NCI-H2107 treated with DMSO at 0.1 percent for 48 hours (cell line): ENCODE data around the gene TP53I11.

Experiments
- DNase-seq: peaks from one replicate; lab custom pipeline; 2025; ENCODE audit not compliant: unreplicated experiment; lab: John Stamatoyannopoulos, UW

Gene TP53I11

GRCh38 chr11:44941259-44942021, 9.2 kb downstream of the TP53I11 start:
- DNase-seq, result no peak

DNA sequence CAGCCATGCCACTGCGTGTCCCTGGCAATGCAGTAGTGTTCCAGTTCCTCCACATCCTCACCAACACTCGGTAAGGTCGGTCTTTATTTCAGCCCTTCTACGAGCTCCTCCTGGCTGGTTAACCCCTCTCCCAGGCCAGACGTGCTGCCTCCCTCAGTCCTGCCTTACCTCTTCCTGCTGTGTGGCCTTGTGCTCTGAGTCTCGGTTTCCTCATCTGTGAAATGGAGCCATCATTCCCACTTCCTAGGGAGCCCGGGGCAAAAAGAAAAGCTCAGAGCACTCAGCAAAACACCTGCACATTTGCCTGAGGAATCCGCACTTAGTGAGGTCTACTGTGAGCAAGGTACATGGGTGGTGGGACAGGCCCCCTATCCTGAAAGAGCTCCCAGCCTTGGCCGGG, 9.8 kb downstream of the TP53I11 start:
- no peak for DNase-seq

DNA sequence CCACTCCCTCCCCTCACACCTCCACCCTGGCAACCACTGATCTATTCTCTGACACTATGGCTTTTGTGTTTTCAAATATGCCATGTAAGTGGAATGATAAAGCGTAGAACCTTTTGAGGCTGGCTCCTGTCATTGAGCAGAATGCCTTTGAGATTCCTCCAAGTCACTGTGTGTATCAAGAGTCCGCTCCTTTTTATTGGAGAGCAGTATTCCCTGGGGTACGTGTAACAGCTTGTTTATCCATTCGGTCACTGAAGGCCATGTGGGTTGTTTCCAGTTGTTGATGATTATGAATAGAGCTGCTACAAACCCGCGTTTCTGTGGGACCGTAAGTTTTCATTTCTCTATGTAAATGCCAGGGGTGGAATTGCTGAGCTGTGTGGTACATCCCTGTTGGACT, 10.3 kb downstream of the TP53I11 start:
- DNase-seq, result no peak

- DNase-seq, result no peak
Observed at GRCh38 chr11:44939673-44940395, 10.8 kb downstream of the TP53I11 start.

- no peak for DNase-seq
Observed at GRCh38 chr11:44938066-44938691, 12.5 kb downstream of the TP53I11 start.

DNA sequence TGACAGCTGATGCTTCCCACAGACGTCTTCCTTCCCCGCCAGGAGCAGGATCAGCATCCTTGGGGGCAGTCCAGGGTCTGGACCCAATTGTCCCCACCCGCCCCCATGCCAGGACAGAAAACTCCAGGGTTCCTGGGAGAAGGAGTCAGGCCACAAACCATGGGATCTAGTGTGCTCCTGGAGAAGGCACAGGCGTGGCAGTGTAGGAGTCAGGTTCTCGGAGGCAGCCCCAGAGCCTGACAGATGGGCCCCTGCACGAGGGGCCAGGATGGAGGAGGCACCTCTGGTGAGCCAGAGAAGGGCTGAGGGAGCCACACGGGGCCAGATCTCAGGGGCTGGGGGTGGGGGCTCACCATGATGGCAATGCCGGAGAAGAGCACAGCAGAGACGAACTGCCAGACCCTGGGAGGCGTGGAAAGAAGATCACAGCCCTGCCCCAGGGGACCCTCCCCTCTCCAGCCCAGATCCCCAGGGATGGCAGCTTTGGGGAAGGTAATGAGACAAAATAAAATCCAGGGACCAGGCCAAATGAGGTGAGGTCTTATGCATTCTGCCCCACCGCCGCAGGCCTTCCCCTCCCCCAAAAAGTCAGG, 13.6 kb downstream of the TP53I11 start:
- no peak for DNase-seq

GRCh38 chr11:44936525-44936924, 14.2 kb downstream of the TP53I11 start:
- DNase-seq, result peak; percentile 27

GRCh38 chr11:44934735-44935250, 15.9 kb downstream of the TP53I11 start:
- no peak for DNase-seq

DNA sequence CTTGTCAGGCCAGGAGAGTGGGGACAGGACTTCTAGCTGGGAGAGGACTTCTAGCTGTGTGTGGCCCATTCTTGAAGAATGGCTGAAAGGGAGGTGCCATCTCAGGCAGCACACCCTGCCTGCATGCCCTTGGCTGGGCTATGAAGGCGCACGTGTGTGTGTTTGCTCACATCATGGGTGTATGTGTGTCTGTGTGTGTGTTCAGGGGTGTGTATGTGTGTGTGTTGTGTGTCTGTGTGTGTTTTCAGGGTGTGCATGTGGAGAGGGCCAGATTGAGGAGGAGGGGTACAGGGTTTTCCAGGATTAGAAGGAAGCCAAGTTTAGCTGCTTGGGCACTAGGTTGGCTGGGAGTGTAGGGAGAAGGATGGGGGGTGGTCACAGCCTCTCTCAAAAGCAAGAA, 16.6 kb downstream of the TP53I11 start:
- no peak for DNase-seq

DNA sequence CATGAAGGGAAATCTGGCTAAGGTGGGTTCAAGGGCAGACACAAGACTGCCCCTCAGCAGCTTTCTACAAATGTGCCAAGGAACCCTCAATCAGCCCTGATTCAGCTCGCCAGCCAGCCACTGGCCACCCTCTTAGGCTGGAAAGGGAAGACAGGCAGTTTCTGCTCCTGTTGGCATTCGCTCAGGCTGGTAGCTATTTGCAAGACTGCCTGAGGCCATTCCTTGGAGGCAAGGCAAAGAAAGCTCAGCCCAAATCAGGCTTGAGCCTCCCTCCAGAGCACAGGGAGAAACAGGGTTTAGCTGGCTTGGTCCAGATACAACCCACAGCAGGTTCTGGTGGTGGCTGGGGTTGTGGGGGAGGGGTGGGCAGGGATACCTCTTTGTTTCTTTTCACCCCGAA, 19.2 kb downstream of the TP53I11 start:
- DNase-seq, result no peak

DNA sequence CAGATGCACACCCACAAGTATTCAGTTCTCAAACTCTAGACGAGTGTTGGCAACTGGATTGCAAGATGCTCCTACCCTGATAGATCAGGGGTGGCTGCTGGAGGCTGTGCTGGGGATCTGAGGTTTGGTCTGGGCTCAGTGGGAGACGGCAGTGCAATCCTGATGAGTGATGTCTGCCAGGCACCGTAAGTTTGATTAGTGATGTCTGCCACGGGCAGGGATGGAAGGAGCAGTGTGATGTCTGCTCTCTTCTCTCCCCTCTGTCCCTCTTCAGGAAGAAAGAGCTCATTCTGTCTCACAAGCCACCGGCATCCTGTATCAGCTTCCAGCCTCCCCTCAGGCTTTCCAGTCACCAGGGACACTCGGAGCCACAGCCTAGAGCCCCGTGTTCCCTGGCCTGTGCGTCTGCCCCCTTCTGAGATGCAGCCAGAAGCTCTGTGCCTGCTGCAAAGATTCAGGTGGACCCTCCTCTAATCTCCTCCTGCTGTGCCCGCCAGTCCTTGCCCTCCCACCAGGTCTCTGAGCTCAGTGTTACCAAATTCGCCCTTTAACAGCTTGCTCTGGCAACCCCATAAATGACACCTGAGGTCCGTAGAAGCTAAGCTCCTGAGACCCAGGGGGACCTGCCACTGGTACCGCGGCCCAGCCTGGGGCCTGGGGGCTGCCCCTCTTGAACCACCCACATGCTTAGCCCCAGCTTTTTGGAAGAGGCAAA, 19.9 kb downstream of the TP53I11 start:
- no peak for DNase-seq

DNA sequence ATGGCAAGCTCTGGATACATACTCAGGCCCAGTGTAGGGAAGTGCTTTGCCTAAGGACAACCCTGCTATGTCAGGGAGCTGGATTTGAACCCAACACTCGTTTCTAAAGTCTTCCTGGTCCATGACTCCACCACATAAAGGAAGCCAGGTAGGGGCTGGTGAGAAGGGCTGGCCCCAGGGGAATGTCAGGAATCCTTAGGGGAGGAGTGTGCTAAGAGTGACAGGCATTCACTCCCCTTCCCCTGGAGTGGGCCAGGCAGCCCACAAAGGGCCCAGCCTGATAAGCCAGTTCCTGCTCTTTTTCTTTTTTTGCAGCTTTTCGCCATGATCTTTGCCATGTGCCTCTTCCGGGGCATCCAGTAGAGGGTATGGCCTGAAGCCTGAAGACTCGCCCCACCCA, 21.9 kb downstream of the TP53I11 start:
- no peak for DNase-seq

GRCh38 chr11:44928144-44928543, 22.5 kb downstream of the TP53I11 start:
- no peak for DNase-seq

- peak; percentile 69 for DNase-seq
Observed at GRCh38 chr11:44927174-44927661, 23.5 kb downstream of the TP53I11 start.

- no peak for DNase-seq
Observed at GRCh38 chr11:44926036-44926435, 24.6 kb downstream of the TP53I11 start.

GRCh38 chr11:44923806-44924205, 26.9 kb downstream of the TP53I11 start:
- DNase-seq, result no peak

DNA sequence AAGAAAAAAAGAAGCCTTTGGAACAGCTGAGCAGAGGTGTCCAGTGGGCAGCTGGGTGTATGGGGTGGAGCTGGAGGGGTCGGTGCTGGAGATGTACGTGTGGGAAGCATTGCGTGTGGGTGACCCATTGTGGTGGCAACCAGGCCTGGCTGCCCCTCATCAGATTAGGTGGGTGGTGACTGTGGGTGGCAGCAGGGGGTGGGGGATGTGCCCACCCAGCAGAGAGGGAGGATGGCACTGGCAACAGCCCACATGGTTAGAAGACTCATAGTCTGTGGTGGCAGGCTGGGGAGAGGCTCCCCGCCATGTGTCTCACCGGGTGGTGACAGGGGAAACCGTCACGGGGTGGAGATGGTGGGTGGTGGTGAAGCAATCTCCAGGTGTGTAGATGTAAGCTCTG, 27.6 kb downstream of the TP53I11 start:
- no peak for DNase-seq

- no peak for DNase-seq
Observed at GRCh38 chr11:44920451-44920850, 30.2 kb downstream of the TP53I11 start.

GRCh38 chr11:44917741-44918140, 32.9 kb downstream of the TP53I11 start:
- no peak for DNase-seq

GRCh38 chr11:44916801-44917385, 33.8 kb downstream of the TP53I11 start:
- DNase-seq, result no peak
